SH-SY5Y (cell line): Measurements from ENCODE around the gene PSMB2.

Source experiments
- GATA2 ChIP-seq: IDR thresholded peaks from 2 replicates; pipeline ENCODE4 v1.6.1; 2011; ENCODE audit warnings: mild to moderate bottlenecking, low read depth, low read length
- GATA3 ChIP-seq: IDR thresholded peaks from 2 replicates; pipeline ENCODE4 v1.6.1; 2011; ENCODE audit warnings: low read depth, mild to moderate bottlenecking, low read length, moderate library complexity

DNA sequence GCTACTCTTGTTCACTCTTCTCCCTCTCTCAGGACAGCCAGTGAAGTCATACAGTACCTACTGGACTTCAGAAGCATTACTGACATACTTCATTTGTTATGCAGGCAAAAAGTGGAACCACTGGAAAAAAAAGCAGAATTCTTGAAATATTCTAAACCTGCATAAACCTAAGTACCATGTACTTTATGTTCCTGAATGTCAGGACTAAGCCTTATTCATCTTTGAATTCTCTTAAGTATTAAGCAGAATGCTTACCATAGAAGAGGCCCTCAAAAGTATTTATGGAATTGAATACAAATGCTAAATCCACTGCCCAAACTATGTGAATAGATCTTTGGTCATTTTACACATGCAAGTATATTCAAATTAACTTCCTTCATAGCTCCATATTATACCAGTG is 7.8 kb downstream of the PSMB2 start:
- TF ChIP-seq GATA2 (no peak), GATA3 (no peak)
